Measurements from ENCODE around the gene CSGALNACT2. TPM values are rescaled to one million over a fixed set of nuclear protein-coding genes. Genes with fewer than 3 reads are reported as not detected.

CSGALNACT2 gene
- total RNA-seq, 1 experiment from 2014 or later = 8.9 TPM

DNA sequence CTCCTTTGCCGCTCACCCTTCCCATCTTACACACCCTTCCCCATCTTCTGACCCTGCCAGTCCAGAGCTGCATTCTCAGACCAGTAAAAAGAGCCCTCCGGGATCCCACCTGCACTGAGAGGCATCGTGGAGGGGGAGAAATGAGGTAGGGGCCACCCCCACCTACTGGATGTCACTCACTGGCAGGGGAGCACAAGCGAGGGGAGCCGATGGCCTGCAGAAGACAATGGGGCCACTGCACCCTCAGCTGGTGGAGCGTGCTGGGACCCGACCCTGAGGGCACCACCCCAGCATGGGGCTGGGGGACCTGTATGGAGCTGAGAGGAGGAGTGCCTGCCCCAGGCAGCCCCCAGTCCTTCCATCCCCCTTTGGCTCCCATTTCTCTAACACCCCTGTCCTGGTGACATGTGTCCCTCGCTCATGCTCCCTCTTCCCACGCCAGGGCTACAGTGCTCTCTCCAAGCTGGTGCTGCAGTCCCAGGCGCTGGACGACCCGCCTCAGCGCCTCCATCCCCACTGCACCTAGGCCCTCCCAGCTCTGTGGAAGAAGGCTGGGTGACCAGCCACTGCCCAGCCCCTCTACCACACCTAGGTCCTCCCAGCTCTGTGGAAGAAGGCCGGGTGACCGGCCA, 78.8 kb downstream of the CSGALNACT2 start:
- Mint-ChIP-seq H3K36me3 (ENCODE audit: insufficient read depth in 1 of 3, low read depth in 3 of 3) (no peaks in the 10 kb centered on the region), H3K27ac (no peak overlapping the region), H3K27me3 (ENCODE audit: low read depth) (peaks cover 1% of the 10 kb centered on the region), H3K4me1 (peaks cover 12 to 14% of the 10 kb centered on the region in 2 experiments), H3K4me3 (no peak overlapping the region; a peak in 1 of 5 replicates), H3K9me3 (no peaks in the 10 kb centered on the region)
- no peak overlapping the region for H2BK120ac ChIP-seq (ENCODE audit: low read depth, low read length, poor library complexity, severe bottlenecking)
- H3K79me1 ChIP-seq (ENCODE audit: insufficient read depth, low read depth, low read length, poor library complexity, severe bottlenecking) = no peaks in the 10 kb centered on the region
- H4K8ac ChIP-seq (replicated peaks; ENCODE audit: insufficient read length, low read depth, low read length) = no peak overlapping the region
- H3K9me3 ChIP-seq (ENCODE audit: control insufficient read depth, low read depth, low read length) = no peaks in the 10 kb centered on the region
- H3K27ac ChIP-seq (ENCODE audit: insufficient read length, low read depth, low read length) = no peak overlapping the region
- H3K18ac ChIP-seq (ENCODE audit: insufficient read length, low read depth, low read length) = no peak overlapping the region
- no peaks in the 10 kb centered on the region for H3K23me2 ChIP-seq (ENCODE audit: insufficient read length, low read depth, low read length, poor library complexity, severe bottlenecking)
- no peak overlapping the region for H3K9ac ChIP-seq (ENCODE audit: extremely low read depth, insufficient read length, low read length)
- H4K5ac ChIP-seq (ENCODE audit: insufficient read length, low read depth, low read length) = no peak overlapping the region
- H3K4ac ChIP-seq (ENCODE audit: low read depth, low read length) = no peak overlapping the region
- H2BK12ac ChIP-seq (ENCODE audit: insufficient read length, low read depth, low read length) = no peak overlapping the region
- no peak overlapping the region for H3T11ph ChIP-seq (ENCODE audit: low read length)
- H3K23ac ChIP-seq (ENCODE audit: insufficient read length, low read depth, low read length) = no peak overlapping the region
- 0 out of 2 replicates have a peak overlapping the region, but pooled peaks have one; percentile 11 for H3K14ac ChIP-seq (ENCODE audit: insufficient read depth, low read length)
- no peaks in the 10 kb centered on the region for H3K4me1 ChIP-seq (ENCODE audit: insufficient read depth, low read length)
- no peak overlapping the region for H2AFZ ChIP-seq (ENCODE audit: low read length)
- TF ChIP-seq, protein P1, sequence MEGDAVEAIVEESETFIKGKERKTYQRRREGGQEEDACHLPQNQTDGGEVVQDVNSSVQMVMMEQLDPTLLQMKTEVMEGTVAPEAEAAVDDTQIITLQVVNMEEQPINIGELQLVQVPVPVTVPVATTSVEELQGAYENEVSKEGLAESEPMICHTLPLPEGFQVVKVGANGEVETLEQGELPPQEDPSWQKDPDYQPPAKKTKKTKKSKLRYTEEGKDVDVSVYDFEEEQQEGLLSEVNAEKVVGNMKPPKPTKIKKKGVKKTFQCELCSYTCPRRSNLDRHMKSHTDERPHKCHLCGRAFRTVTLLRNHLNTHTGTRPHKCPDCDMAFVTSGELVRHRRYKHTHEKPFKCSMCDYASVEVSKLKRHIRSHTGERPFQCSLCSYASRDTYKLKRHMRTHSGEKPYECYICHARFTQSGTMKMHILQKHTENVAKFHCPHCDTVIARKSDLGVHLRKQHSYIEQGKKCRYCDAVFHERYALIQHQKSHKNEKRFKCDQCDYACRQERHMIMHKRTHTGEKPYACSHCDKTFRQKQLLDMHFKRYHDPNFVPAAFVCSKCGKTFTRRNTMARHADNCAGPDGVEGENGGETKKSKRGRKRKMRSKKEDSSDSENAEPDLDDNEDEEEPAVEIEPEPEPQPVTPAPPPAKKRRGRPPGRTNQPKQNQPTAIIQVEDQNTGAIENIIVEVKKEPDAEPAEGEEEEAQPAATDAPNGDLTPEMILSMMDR (conservative IDR thresholded peaks at IDR 0.05) = no peak
- no peak overlapping the region for H2BK20ac ChIP-seq (ENCODE audit: low read depth, low read length, poor library complexity, severe bottlenecking)
- H4K91ac ChIP-seq (ENCODE audit: insufficient read length, low read depth, low read length) = no peak overlapping the region
- no peaks in the 10 kb centered on the region for H3K27me3 ChIP-seq (ENCODE audit: insufficient read depth, low read length)
- no peak overlapping the region for H2BK5ac ChIP-seq (ENCODE audit: insufficient read length, low read length)
- WGBS (ENCODE audit: extremely low coverage, insufficient read length, low lambda C conversion rate) = no CpG with 5 or more reads among the region's 15 CpGs
- no peaks in the 10 kb centered on the region for H4K20me1 ChIP-seq (ENCODE audit: control insufficient read depth, insufficient read depth, insufficient read length)
- no peak overlapping the region for H2BK15ac ChIP-seq (ENCODE audit: low read depth, low read length)
- no peaks in the 10 kb centered on the region for H3K79me2 ChIP-seq (ENCODE audit: insufficient read depth, low read length)
- H3K4me2 ChIP-seq (ENCODE audit: insufficient read depth, insufficient read length, low read length) = no peak overlapping the region
- no peak overlapping the region for H2AK5ac ChIP-seq (ENCODE audit: insufficient read length, low read length)
- DNase-seq = no peak
- H3K56ac ChIP-seq (ENCODE audit: insufficient read length, low read depth, low read length) = no peak overlapping the region
